HEK293T (cell line): ENCODE results near the gene MBOAT2.

Experiments used
- CTCF ChIA-PET: fragments of 350-600 bp; formaldehyde crosslinking; extraction: SDS; loops from one replicate; lab custom pipeline; 2021; ENCODE audit warnings: antibody characterized with exemption, inconsistent platforms; lab: Yijun Ruan, JAX
- POLR2A ChIA-PET: fragments of 350-600 bp; formaldehyde crosslinking; extraction: SDS; loops from one replicate; lab custom pipeline; 2020; ENCODE audit warnings: antibody characterized with exemption, inconsistent platforms; lab: Yijun Ruan, JAX
- DNase-seq: peaks from one replicate; pipeline ENCODE4 v3.0.0; 2012; ENCODE audit warnings: mixed read lengths; ENCODE audit errors: extremely low spot score
- ARNT ChIP-seq: fragments of 450-650 bp; IDR thresholded peaks from 2 replicates; pipeline ENCODE4 v1.6.1; 2017; ENCODE audit warnings: mild to moderate bottlenecking
- BHLHE40 ChIP-seq: fragments of 450-650 bp; IDR thresholded peaks from 2 replicates; pipeline ENCODE4 v1.6.1; 2016; ENCODE audit warnings: mild to moderate bottlenecking, moderate library complexity, borderline replicate concordance
- CTBP1 ChIP-seq: fragments of 450-650 bp; IDR thresholded peaks from 2 replicates; pipeline ENCODE4 v1.6.1; 2016; ENCODE audit warnings: borderline replicate concordance
- ELF4 ChIP-seq: fragments of 450-650 bp; IDR thresholded peaks from 2 replicates; pipeline ENCODE4 v1.6.1; 2017; ENCODE audit warnings: antibody characterized with exemption
- FOXA1 ChIP-seq: fragments of 450-650 bp; IDR thresholded peaks from 2 replicates; pipeline ENCODE4 v1.6.1; 2016; ENCODE audit warnings: mild to moderate bottlenecking
- FOXK2 ChIP-seq: fragments of 450-650 bp; IDR thresholded peaks from 2 replicates; pipeline ENCODE4 v1.6.1; 2016; ENCODE audit warnings: mild to moderate bottlenecking
- FOXM1 ChIP-seq: fragments of 450-650 bp; IDR thresholded peaks from 2 replicates; pipeline ENCODE4 v1.6.1; 2017; ENCODE audit warnings: mild to moderate bottlenecking, borderline replicate concordance
- HDGF ChIP-seq: fragments of 450-650 bp; IDR thresholded peaks from 2 replicates; pipeline ENCODE4 v1.6.1; 2017; ENCODE audit warnings: antibody characterized with exemption, borderline replicate concordance
- L3MBTL2 ChIP-seq: fragments of 450-650 bp; conservative IDR thresholded peaks from 2 replicates; pipeline ENCODE4 v1.6.1; 2016; ENCODE audit warnings: mild to moderate bottlenecking
- LEF1 ChIP-seq: fragments of 450-650 bp; IDR thresholded peaks from 2 replicates; pipeline ENCODE4 v1.6.1; 2017; ENCODE audit warnings: mild to moderate bottlenecking, borderline replicate concordance
- NFRKB ChIP-seq: fragments of 450-650 bp; IDR thresholded peaks from 2 replicates; pipeline ENCODE4 v1.6.1; 2016; ENCODE audit warnings: mild to moderate bottlenecking, moderate library complexity
- SP1 ChIP-seq: fragments of 450-650 bp; IDR thresholded peaks from 2 replicates; pipeline ENCODE4 v1.6.1; 2017
- SUZ12 ChIP-seq: fragments of 450-650 bp; IDR thresholded peaks from 2 replicates; pipeline ENCODE4 v1.6.1; 2016; ENCODE audit warnings: mild to moderate bottlenecking
- TARDBP ChIP-seq: fragments of 450-650 bp; IDR thresholded peaks from 2 replicates; pipeline ENCODE4 v1.6.1; 2016
- ZNF384 ChIP-seq: fragments of 450-650 bp; IDR thresholded peaks from 2 replicates; pipeline ENCODE4 v1.6.1; 2016
- TF ChIP-seq, protein P1 (sequence below): fragments of 450-650 bp; IDR thresholded peaks from 2 replicates; pipeline ENCODE4 v1.6.1; 2016

Gene MBOAT2

DNA sequence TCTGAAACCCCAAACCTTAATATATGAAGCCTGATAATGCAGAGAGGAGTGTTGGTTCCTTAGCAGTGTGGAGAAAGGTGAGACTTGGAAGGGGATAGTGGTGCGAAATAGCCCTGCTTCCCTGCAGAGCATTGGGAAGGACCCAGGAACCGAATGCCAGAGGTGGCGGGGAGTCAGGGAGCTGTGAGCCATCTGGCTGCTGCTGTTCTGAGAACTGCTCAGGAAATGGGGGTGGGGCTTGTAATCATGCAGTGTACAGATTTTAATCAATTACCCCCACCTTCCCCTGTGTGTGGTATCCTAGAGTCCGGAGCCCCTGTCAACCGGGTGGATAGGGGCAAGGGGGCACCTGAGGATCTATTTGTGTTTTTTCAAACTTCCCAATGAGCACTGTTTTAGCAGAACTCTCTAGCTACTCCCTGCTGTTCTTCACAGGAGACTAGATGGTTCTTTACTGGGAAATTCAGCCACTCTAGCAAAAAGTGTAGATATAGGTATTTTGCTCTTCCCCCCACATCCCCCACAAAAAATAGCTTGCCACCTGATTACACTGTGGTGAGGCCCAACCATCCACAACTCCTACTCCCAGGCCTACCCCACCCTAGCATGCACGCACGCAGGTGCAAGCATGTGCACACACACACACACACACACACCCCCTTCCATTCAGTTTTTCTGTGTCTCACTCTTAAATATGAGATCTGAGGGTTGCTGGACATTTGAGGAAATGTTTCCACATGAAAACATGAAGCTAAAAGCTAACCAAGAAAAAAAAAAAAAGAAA lies 30.1 kb upstream of the MBOAT2 start:
- TF ChIP-seq LEF1: no peak
- no peak for TF ChIP-seq HDGF
- TF ChIP-seq BHLHE40: no peak
- ChIA-PET POLR2A (interaction anchor here (1.2 kb wide), 1 partner anchor 9 kb away, joined by 3 read pairs; no protein-coding TSS in a partner anchor), CTCF (interaction anchor here (0.7 kb wide), 1 partner anchor 84 kb away, joined by 3 read pairs; no protein-coding TSS in a partner anchor)
- no peak for DNase-seq

DNA sequence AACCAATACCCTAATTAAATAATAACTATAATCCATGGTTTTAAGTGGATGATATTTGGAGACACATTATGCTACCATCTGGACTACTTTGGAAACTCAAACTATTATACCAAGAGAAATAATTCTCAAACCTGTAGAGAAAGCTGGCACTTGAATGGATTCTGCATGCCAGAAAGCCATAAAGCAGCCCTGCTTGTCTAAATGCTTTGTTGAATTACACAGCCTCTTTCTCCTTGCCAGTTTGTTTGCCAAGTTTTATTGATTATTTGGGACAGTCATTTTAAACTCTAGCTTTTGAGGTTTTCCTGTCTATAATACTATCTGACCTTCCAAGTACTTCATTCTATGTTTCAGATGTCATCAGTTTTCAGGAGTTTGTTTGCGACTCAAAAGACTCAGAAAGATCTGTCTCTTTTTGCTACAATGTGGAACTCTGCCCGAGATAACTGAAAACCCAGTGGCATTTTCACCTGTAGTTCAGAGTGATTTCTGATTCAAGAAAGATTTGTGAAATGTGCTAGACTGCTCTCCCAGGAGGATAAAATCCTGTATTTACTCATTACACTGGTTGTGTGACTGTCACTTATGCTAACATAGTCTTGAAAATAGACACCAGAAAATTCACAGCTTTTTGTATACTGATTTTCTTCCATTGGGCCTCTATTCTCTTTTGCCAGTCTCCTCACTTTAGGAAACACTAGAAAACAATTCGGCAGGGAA lies 29.2 kb upstream of the MBOAT2 start:
- TF ChIP-seq NFRKB (no peak), TARDBP (no peak), HDGF (no peak), FOXM1 (no peak), ELF4 (no peak), ZNF384 (no peak), FOXA1 (no peak), L3MBTL2 (no peak), LEF1 (no peak), CTBP1 (no peak), ARNT (no peak), BHLHE40 (no peak), FOXK2 (no peak), SP1 (no peak), SUZ12 (no peak)
- TF ChIP-seq, protein P1, sequence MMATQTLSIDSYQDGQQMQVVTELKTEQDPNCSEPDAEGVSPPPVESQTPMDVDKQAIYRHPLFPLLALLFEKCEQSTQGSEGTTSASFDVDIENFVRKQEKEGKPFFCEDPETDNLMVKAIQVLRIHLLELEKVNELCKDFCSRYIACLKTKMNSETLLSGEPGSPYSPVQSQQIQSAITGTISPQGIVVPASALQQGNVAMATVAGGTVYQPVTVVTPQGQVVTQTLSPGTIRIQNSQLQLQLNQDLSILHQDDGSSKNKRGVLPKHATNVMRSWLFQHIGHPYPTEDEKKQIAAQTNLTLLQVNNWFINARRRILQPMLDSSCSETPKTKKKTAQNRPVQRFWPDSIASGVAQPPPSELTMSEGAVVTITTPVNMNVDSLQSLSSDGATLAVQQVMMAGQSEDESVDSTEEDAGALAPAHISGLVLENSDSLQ: no peak
- DNase-seq: no peak
- ChIA-PET CTCF (no interaction called here), POLR2A (no interaction called here)

DNA sequence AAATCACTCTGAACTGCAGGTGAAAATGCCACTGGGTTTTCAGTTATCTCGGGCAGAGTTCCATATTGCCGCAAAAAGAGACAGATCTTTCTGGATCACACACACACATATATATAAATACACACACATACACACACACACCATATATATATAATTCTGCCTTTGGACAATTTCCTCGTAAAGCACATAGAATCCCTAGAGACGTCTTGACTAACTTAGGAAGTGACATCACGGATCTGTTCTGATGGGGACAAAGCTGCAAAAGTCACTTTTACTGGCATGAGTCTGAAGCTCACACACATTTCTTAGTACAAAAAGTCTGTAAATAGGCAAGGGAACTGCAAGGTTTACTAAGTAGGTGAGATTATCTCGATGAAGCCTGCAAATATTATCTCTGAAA lies 28.6 kb upstream of the MBOAT2 start:
- no peak for TF ChIP-seq ZNF384
- no peak for TF ChIP-seq LEF1
- TF ChIP-seq SP1: no peak
- no peak for TF ChIP-seq FOXK2
- no peak for TF ChIP-seq L3MBTL2
- no peak for TF ChIP-seq ARNT
- no peak for TF ChIP-seq HDGF
- TF ChIP-seq NFRKB: no peak
- TF ChIP-seq TARDBP: no peak
- no peak for TF ChIP-seq CTBP1
- CTCF ChIA-PET: no interaction called here

DNA sequence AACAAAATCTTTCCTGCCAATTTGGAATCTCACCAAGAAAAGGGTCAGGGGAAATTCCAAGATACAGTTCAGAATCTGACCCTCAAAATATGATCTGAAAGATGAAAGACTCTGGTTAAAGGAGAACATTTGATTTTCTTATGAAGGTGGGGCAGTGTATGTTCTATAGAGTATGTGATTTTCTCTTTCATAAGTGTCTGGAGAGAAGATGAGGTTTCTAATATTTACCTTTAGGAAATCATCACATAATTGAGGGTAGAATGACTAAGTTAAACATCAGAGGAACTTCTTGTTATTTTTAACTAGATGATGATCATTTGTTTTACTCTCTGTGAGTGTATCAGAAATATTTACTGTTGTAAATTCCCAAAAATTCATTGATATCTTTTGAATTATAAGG lies 27.8 kb upstream of the MBOAT2 start:
- POLR2A ChIA-PET: no interaction called here
- CTCF ChIA-PET: no interaction called here
- no peak for DNase-seq
- TF ChIP-seq FOXM1: no peak
- TF ChIP-seq ZNF384: no peak
- no peak for TF ChIP-seq L3MBTL2
- TF ChIP-seq ELF4: no peak
- no peak for TF ChIP-seq FOXA1
- TF ChIP-seq BHLHE40: no peak

More for the DNA sequence above, 28.6 kb upstream of the MBOAT2 start:
- POLR2A ChIA-PET: no interaction called here
- DNase-seq: no peak

DNA sequence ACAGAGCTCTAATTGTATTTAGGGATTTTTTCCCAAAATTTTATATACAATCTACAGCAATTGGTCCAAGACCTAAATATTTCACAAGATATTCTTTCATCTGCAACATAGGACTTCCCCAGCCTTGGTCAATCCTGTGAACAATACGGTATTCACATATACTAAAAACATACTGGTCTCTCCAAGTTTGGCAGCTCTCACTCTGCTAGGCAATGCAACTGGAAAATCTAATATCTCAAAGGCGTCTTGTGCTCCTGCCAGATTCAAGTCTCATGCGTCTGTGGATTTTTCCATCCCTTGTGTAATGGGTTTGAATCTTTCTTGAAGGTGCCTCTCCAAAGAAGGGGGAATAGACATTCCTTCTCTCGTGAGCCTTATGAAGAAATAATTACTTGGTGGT lies 27.4 kb upstream of the MBOAT2 start:
- DNase-seq: no peak
- ChIA-PET CTCF (no interaction called here), POLR2A (no interaction called here)

DNA sequence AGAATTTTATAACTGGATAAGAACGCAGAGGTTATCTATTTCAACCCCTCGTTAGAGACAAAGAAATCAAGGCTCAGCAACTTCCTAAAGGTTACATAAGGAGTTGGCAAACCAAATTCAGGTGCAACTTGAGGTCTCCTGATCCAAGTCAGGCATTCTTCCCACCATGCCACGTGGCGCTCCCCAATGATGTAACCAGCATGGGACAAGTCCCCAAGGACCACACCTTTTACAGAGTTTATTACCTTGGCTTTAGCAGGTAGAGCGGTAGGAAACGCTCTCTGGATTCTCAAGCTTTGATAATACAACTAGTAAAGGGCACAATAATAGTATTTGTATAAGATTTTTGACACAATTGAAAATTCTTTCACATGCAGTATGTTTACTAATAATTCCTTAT lies 26.7 kb upstream of the MBOAT2 start:
- no peak for DNase-seq
- TF ChIP-seq SUZ12 (no peak), NFRKB (no peak), BHLHE40 (no peak), HDGF (no peak), FOXM1 (no peak), LEF1 (no peak), ZNF384 (no peak), ELF4 (no peak; the same call in 1 of the 2 replicates), TARDBP (no peak), L3MBTL2 (no peak; the same call in 1 of the 2 replicates), ARNT (no peak), CTBP1 (no peak), FOXK2 (no peak), SP1 (no peak), FOXA1 (no peak)
- TF ChIP-seq, protein P1: no peak
- POLR2A ChIA-PET: no interaction called here
- CTCF ChIA-PET: no interaction called here

More for the DNA sequence above, 27.4 kb upstream of the MBOAT2 start:
- TF ChIP-seq HDGF (no peak), FOXA1 (no peak), ARNT (no peak), SUZ12 (no peak), ELF4 (no peak), NFRKB (no peak), FOXK2 (no peak)
- TF ChIP-seq, protein P1: no peak
